HCT116 (cell line): Measurements from ENCODE around the gene TJAP1. TPM values are rescaled to one million over a fixed set of nuclear protein-coding genes. Genes with fewer than 3 reads are reported as not detected.

Source experiments
- ATAC-seq: fragments of 200-7000 bp; cut with Tn5 transposase; 2 replicates; pipeline ENCODE4 v1.9.1; 2020; ENCODE audit warnings: mild to moderate bottlenecking, moderate library complexity
- BruUV-seq: library from RNA; stranded (reverse); fragments of 400-500 nt; replicated peaks from 2 replicates; lab custom pipeline; 2021; lab: Mats Ljungman, UMichigan
- CTCF ChIA-PET: fragments of 300-600 bp; sonication (Branson Sonifier 250); formaldehyde crosslinking; loops from one replicate; lab custom pipeline; 2021; ENCODE audit warnings: antibody characterized with exemption; lab: Charles Lee
- POLR2A ChIA-PET: fragments of 300-600, 350-600 bp; sonication (Branson Sonifier 250); formaldehyde crosslinking; loops from one replicate; lab custom pipeline; 2021; ENCODE audit warnings: antibody characterized with exemption; lab: Charles Lee
- RAD21 ChIA-PET, 2 experiments: fragments of 300-600 bp; sonication (Branson Sonifier 250); formaldehyde crosslinking; loops; one replicate each; lab custom pipeline; 2023; ENCODE audit warnings: low total read pairs in 2 of 2; ENCODE audit not compliant: uncharacterized antibody in 2 of 2, unreplicated experiment in 2 of 2, low non-redundant PET in 1 of 2; lab: Charles Lee
- DNase-seq: peaks from one replicate; pipeline ENCODE4 v3.0.0-alpha.2; 2010; ENCODE audit warnings: low read depth, low spot score
- H2AFZ ChIP-seq: fragments of 200-600 bp; shearing (Covaris generic), sonication (generic); 2 replicates; pipeline ENCODE4 v1.6.1; 2017; ENCODE audit warnings: low read depth, mixed run types, mixed read lengths, antibody characterized with exemption, low read length; ENCODE audit not compliant: poor library complexity, severe bottlenecking
- H3K27ac ChIP-seq: 2 replicates; pipeline ENCODE4 v1.5.1; 2012; ENCODE audit warnings: low read depth, low read length
- H3K27me3 ChIP-seq: fragments of 200-600 bp; sonication (generic); 2 replicates; pipeline ENCODE4 v1.6.1; 2016; ENCODE audit warnings: mixed run types, low read length, mixed read lengths; ENCODE audit not compliant: insufficient read depth
- H3K36me3 ChIP-seq, 2 experiments: fragments of 200-500 bp in 1 of 2; fragments of 200-600 bp in 1 of 2; sonication (Bioruptor generic) in 1 of 2; sonication (generic) in 1 of 2; 2 replicates each; pipeline versions ENCODE4 v1.5.1 to v1.6.1; 2014 to 2016; ENCODE audit warnings: low read length in 2 of 2, inconsistent platforms in 1 of 2, mixed read lengths in 1 of 2, mixed run types in 1 of 2; ENCODE audit not compliant: insufficient read depth in 2 of 2, control insufficient read depth in 1 of 2
- H3K4me1 ChIP-seq, 2 experiments: fragments of 200-600 bp in 1 of 2; sonication (generic) in 1 of 2; 2 replicates each; pipeline versions ENCODE4 v1.5.1 to v1.6.1; 2012 to 2017; ENCODE audit warnings: low read length in 2 of 2, inconsistent platforms in 1 of 2, mild to moderate bottlenecking in 1 of 2, mixed read lengths in 1 of 2, mixed run types in 1 of 2, moderate library complexity in 1 of 2; ENCODE audit not compliant: insufficient read depth in 2 of 2, control insufficient read depth in 1 of 2
- H3K4me2 ChIP-seq: fragments of 200-600 bp; sonication (generic); 2 replicates; pipeline ENCODE4 v1.6.1; 2017; ENCODE audit warnings: mixed run types, low read length, mixed read lengths
- H3K4me3 ChIP-seq, 2 experiments: fragments of 200-600 bp in 1 of 2; sonication (generic) in 1 of 2; replicated peaks in 1 of 2; 2 replicates each; pipeline ENCODE4 v1.5.1; 2011 to 2016; ENCODE audit warnings: low read length in 2 of 2, control low read depth in 1 of 2, low read depth in 1 of 2, mild to moderate bottlenecking in 1 of 2, mixed read lengths in 1 of 2, mixed run types in 1 of 2
- H3K79me2 ChIP-seq: fragments of 200-600 bp; sonication (generic); 2 replicates; pipeline ENCODE4 v1.6.1; 2017; ENCODE audit warnings: mild to moderate bottlenecking, mixed run types, low read length, moderate library complexity, mixed read lengths; ENCODE audit not compliant: insufficient read depth
- H3K9ac ChIP-seq: fragments of 200-600 bp; sonication (generic); 2 replicates; pipeline ENCODE4 v1.6.1; 2016; ENCODE audit warnings: low read length, mixed read lengths
- H3K9me2 ChIP-seq: fragments of 200-600 bp; sonication (generic), shearing (Covaris generic); 2 replicates; pipeline ENCODE4 v1.6.1; 2017; ENCODE audit warnings: mixed run types, mild to moderate bottlenecking, moderate library complexity; ENCODE audit not compliant: insufficient read depth
- H3K9me3 ChIP-seq, 2 experiments: fragments of 200-500 bp in 1 of 2; fragments of 200-600 bp in 1 of 2; sonication (Bioruptor generic) in 1 of 2; sonication (generic) in 1 of 2; 2 replicates each; pipeline ENCODE4 v1.6.1; 2014 to 2017; ENCODE audit warnings: low read length in 2 of 2, mixed read lengths in 2 of 2, inconsistent platforms in 1 of 2, low read depth in 1 of 2, mild to moderate bottlenecking in 1 of 2, mixed run types in 1 of 2, moderate library complexity in 1 of 2; ENCODE audit not compliant: control insufficient read depth in 1 of 2, insufficient read depth in 1 of 2
- H4K20me1 ChIP-seq: fragments of 200-600 bp; sonication (generic), shearing (Covaris generic); 2 replicates; pipeline ENCODE4 v1.6.1; 2017; ENCODE audit warnings: mixed run types, mild to moderate bottlenecking, moderate library complexity; ENCODE audit not compliant: insufficient read depth
- CEBPB ChIP-seq: IDR thresholded peaks from 2 replicates; pipeline ENCODE4 v1.6.1; 2012; ENCODE audit warnings: low read depth
- EGR1 ChIP-seq: IDR thresholded peaks from 2 replicates; pipeline ENCODE4 v1.6.1; 2012; ENCODE audit warnings: low read depth
- ELF1 ChIP-seq: IDR thresholded peaks from 2 replicates; pipeline ENCODE4 v1.6.1; 2012; ENCODE audit warnings: low read depth, borderline replicate concordance
- POLR2A ChIP-seq: IDR thresholded peaks from 2 replicates; pipeline ENCODE4 v1.7.0; 2011; ENCODE audit warnings: borderline replicate concordance; ENCODE audit not compliant: insufficient read depth, insufficient read length; ENCODE audit errors: extremely low read depth
- POLR2AphosphoS5 ChIP-seq: IDR thresholded peaks from 2 replicates; pipeline ENCODE4 v1.6.1; 2011; ENCODE audit warnings: mild to moderate bottlenecking, low read depth, low read length, moderate library complexity
- SIN3A ChIP-seq: IDR thresholded peaks from 2 replicates; pipeline ENCODE4 v1.6.1; 2012; ENCODE audit warnings: low read depth
- TCF7L2 ChIP-seq: IDR thresholded peaks from 2 replicates; pipeline ENCODE4 v1.7.0; 2011; ENCODE audit warnings: borderline replicate concordance, inconsistent platforms; ENCODE audit not compliant: insufficient read depth, insufficient read length; ENCODE audit errors: extremely low read depth
- ZFX ChIP-seq: fragments of 450-650 bp; IDR thresholded peaks from 2 replicates; pipeline ENCODE4 v1.6.1; 2017
- intact Hi-C: fragments of 100-400 bp; cut with micrococcal nuclease; formaldehyde crosslinking; loops from 2 replicates; pipeline ENCODE4 v1.10.0; 2022
- total RNA-seq: library from RNA; stranded (reverse); gene quantifications from one replicate; pipeline ENCODE4 v1.2.1, GENCODE V29; 2021; ENCODE audit not compliant: unreplicated experiment

TJAP1 gene
- total RNA-seq, 1 experiment from 2014 or later = 45.2 TPM

- 0 out of 2 replicates have a peak, but pooled peaks have one; percentile 7 for ATAC-seq
- Histone ChIP-seq H4K20me1 (no peaks in the 10 kb centered on the region), H3K36me3 (peaks cover 16 to 21% of the 10 kb centered on the region in 2 experiments; a peak in 3 of 4 replicates), H3K4me1 (peaks cover 10 to 22% of the 10 kb centered on the region in 2 experiments; a peak in 3 of 4 replicates), H3K9me3 (no peaks in the 10 kb centered on the region), H3K4me2 (peak overlapping the region; percentile 88), H3K4me3 (peak overlapping the region; percentile 45 to 64), H3K27me3 (no peaks in the 10 kb centered on the region)
- CTCF ChIA-PET = interaction anchor here (1.3 to 3.8 kb wide), 3 partner anchors 13 to 53 kb away, joined by 3 to 31 read pairs (median 10); partner anchors contain the start of gene DLK2
- no TSS peak for BruUV-seq
- POLR2A ChIA-PET = no interaction called here
- no peak for DNase-seq
- 0 out of 2 replicates have a peak, but pooled peaks have one; percentile 18 for TF ChIP-seq SIN3A
- TF ChIP-seq ZFX = peak; percentile 21; the same call in 1 of the 2 replicates
- TF ChIP-seq EGR1 = no peak
- TF ChIP-seq, all 23 proteins: peak for 2
- intact Hi-C loops = loop anchor here (10.0 kb wide), 1 partner anchor 145 kb away; the partner anchor contains the start of gene ZNF318
- no peaks in the 10 kb centered on the region for H3K9me2 ChIP-seq
- RAD21 ChIA-PET = interaction anchor here (0.6 to 1.1 kb wide), 2 partner anchors 54 to 569 kb away, joined by 3 to 5 read pairs; partner anchors contain the start of gene DLK2 (in 1 of the 2)
- H3K79me2 ChIP-seq = peaks cover under 1% of the 10 kb centered on the region
- peak overlapping the region; percentile 63 for H3K9ac ChIP-seq
- H2AFZ ChIP-seq = no peak overlapping the region
- H3K27ac ChIP-seq = peak overlapping the region; percentile 4; the same call in 1 of the 2 replicates
Measured at GRCh38 chr6:43509142-43509983, 32.0 kb downstream of the TJAP1 start.

DNA sequence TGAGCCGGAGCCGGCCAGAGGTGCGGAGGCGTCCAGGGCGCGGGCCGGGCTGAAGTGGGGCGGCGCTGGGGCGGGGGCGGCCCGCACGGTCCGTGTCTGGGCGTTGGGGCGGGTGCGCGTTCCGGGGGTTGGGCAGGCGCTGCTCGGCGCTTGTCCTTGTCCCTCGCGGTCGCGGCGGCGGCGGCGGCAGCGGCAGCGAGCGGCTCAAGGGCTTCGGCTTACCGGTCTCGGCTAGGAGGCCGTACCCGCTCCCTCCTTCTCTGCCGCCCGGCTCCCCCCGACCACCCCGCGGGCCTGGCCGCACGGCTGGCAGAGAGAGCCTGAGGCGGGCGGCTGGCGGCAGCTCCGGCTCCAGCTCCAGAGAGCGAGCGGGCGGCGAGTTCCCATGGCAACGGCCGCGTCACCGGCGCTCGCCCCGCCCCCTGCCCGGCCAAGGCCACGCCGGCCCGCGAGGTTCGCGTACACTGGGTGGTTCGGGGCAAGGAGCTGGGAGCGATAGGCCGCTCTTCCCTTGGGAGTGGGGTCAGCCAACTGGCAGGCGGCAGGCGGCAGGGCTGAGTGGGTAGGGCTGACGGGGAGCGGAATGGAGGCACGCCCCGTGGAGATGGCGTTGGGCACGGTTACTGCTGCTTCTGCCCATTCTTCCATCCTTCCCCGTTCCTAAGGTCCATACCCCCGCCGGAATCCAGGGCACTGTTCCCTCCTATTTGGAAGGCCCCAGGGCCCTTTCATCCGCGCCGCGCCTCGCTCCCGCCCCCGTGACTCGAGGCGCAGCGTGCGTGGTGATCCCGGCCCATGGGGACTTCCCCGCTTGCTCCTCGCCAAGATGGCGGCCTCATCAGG, 32.8 kb downstream of the TJAP1 start, which contains the start of gene LRRC73:
Gene LRRC73, minus strand, starts transcription at position 363 of the 843 bp plus-strand sequence. CDS start 561 bp downstream, outside the sequence.
- ChIA-PET CTCF (interaction anchor here (1.3 to 1.7 kb wide), 2 partner anchors 14 to 53 kb away, joined by 3 to 10 read pairs; no protein-coding TSS in a partner anchor), POLR2A (interaction anchor here (0.8 kb wide), 1 partner anchor 18 kb away, joined by 3 read pairs; no protein-coding TSS in a partner anchor), RAD21 (interaction anchor here (0.6 to 1.1 kb wide), 3 partner anchors 14 to 569 kb away, joined by 3 to 5 read pairs (median 3); partner anchors contain the start of gene DLK2 (in 1 of the 2))
- DNase-seq (peak; percentile 46), ATAC-seq (peak; percentile 86)
- Histone ChIP-seq H3K9me2 (no peaks in the 10 kb centered on the region), H3K27ac (peak within 1 kb of the TSS; percentile 42; the same call in 1 of the 2 replicates), H3K4me1 (peaks cover 10 to 23% of the 10 kb centered on the region in 2 experiments; a peak in 3 of 4 replicates), H3K9me3 (no peaks in the 10 kb centered on the region), H3K9ac (peak within 1 kb of the TSS; percentile 63), H4K20me1 (no peaks in the 10 kb centered on the region), H3K4me2 (peak within 1 kb of the TSS; percentile 88), H3K4me3 (peak within 1 kb of the TSS; percentile 45 to 64), H2AFZ (no peak within 1 kb of the TSS), H3K79me2 (peaks cover 9% of the 10 kb centered on the region), H3K36me3 (peaks cover 20 to 25% of the 10 kb centered on the region in 2 experiments; a peak in 3 of 4 replicates), H3K27me3 (no peaks in the 10 kb centered on the region)
- intact Hi-C loops = loop anchor here (10.0 kb wide), 1 partner anchor 145 kb away; the partner anchor contains the start of gene ZNF318
- BruUV-seq = no TSS peak
- TF ChIP-seq SIN3A = peak; percentile 20; the same call in 1 of the 2 replicates
- peak; percentile 47 for TF ChIP-seq POLR2A
- no peak for TF ChIP-seq ZFX
- no peak for TF ChIP-seq ELF1
- peak; percentile 58 for TF ChIP-seq POLR2AphosphoS5
- no peak; the same call in none of the 2 replicates for TF ChIP-seq EGR1
- TF ChIP-seq CEBPB = no peak
- TF ChIP-seq TCF7L2 = no peak
